Neural cell (in vitro differentiated cells): ENCODE results near the gene PRDM1. TPM values are rescaled to one million over a fixed set of nuclear protein-coding genes. Genes with fewer than 3 reads are reported as not detected.

Experiments
- H2AFZ ChIP-seq: fragments of 200-600, 300-800 bp; sonication (generic), shearing (Covaris generic); 2 replicates; pipeline ENCODE4 v1.6.0; 2014; ENCODE audit warnings: low read depth, mild to moderate bottlenecking, antibody characterized with exemption, low read length, moderate library complexity
- H3F3A ChIP-seq: fragments of 200-600 bp; shearing (Covaris generic); 2 replicates; pipeline ENCODE4 v1.6.1; 2016; ENCODE audit warnings: mild to moderate bottlenecking, moderate library complexity, mixed read lengths, antibody characterized with exemption, low read length; ENCODE audit not compliant: insufficient read depth, poor library complexity, severe bottlenecking
- H3K27ac ChIP-seq: fragments of 200-600, 300-800 bp; sonication (generic), shearing (Covaris generic); 2 replicates; pipeline ENCODE4 v1.5.1; 2014; ENCODE audit warnings: mild to moderate bottlenecking, low read length, moderate library complexity
- H3K27me3 ChIP-seq: fragments of 300-800, 200-600 bp; sonication (generic), shearing (Covaris generic); 2 replicates; pipeline ENCODE4 v1.6.0; 2014; ENCODE audit warnings: mild to moderate bottlenecking, low read depth, low read length, moderate library complexity; ENCODE audit not compliant: insufficient read depth
- H3K36me3 ChIP-seq: fragments of 300-800, 200-600 bp; sonication (generic), shearing (Covaris generic); 2 replicates; pipeline ENCODE4 v1.5.1; 2014; ENCODE audit warnings: mild to moderate bottlenecking, antibody characterized with exemption, low read length, moderate library complexity; ENCODE audit not compliant: insufficient read depth
- H3K4me2 ChIP-seq: fragments of 300-800, 200-600 bp; sonication (generic), shearing (Covaris generic); 2 replicates; pipeline ENCODE4 v1.6.0; 2014; ENCODE audit warnings: mild to moderate bottlenecking, low read length
- H3K4me3 ChIP-seq: fragments of 300-800, 200-600 bp; sonication (generic), shearing (Covaris generic); 2 replicates; pipeline ENCODE4 v1.5.1; 2014; ENCODE audit warnings: mild to moderate bottlenecking, low read length, moderate library complexity
- H3K79me2 ChIP-seq: fragments of 200-600 bp; shearing (Covaris generic); replicated peaks from 2 replicates; pipeline ENCODE4 v1.6.0; 2014; ENCODE audit warnings: mild to moderate bottlenecking, low read length, moderate library complexity; ENCODE audit not compliant: insufficient read depth
- H3K9ac ChIP-seq: fragments of 300-800, 200-600 bp; sonication (generic), shearing (Covaris generic); 2 replicates; pipeline ENCODE4 v1.6.1; 2016; ENCODE audit warnings: mild to moderate bottlenecking, low read length, mixed read lengths
- H3K9me2 ChIP-seq: fragments of 200-600 bp; shearing (Covaris generic); 2 replicates; pipeline ENCODE4 v1.6.1; 2016; ENCODE audit warnings: mild to moderate bottlenecking, low read length, mixed read lengths; ENCODE audit not compliant: insufficient read depth
- H3K9me3 ChIP-seq: fragments of 200-600, 300-800 bp; sonication (generic), shearing (Covaris generic); 2 replicates; pipeline ENCODE4 v1.6.1; 2016; ENCODE audit warnings: mild to moderate bottlenecking, mixed run types, low read length, moderate library complexity, mixed read lengths
- H4K20me1 ChIP-seq: fragments of 200-600 bp; shearing (Covaris generic); 2 replicates; pipeline ENCODE4 v1.6.1; 2016; ENCODE audit warnings: mild to moderate bottlenecking, mixed run types; ENCODE audit not compliant: insufficient read depth
- EP300 ChIP-seq: fragments of 450-650 bp; conservative IDR thresholded peaks from 2 replicates; pipeline ENCODE4 v1.6.1; 2014; ENCODE audit warnings: antibody characterized with exemption, mild to moderate bottlenecking, moderate library complexity; ENCODE audit not compliant: poor library complexity, severe bottlenecking
- MXI1 ChIP-seq: fragments of 450-650 bp; conservative IDR thresholded peaks from 2 replicates; pipeline ENCODE4 v1.6.1; 2014; ENCODE audit warnings: antibody characterized with exemption, mild to moderate bottlenecking; ENCODE audit not compliant: poor library complexity, severe bottlenecking
- polyA plus RNA-seq: library from polyadenylated mRNA; depleted of rRNA; stranded (reverse); fragments of >200 nt; gene quantifications from 2 replicates; pipeline ENCODE4 v1.2.3, GENCODE V29; 2014

PRDM1 gene
- polyA plus RNA-seq, 1 donor from 2014 or later = 0.09 TPM

- H3K9me2 ChIP-seq = no peaks in the 10 kb centered on the region
- no peaks in the 10 kb centered on the region for H4K20me1 ChIP-seq
- no peak overlapping the region for H2AFZ ChIP-seq
- TF ChIP-seq EP300 (no peak), MXI1 (no peak)
- no peaks in the 10 kb centered on the region for H3K79me2 ChIP-seq
- no peak overlapping the region for H3K27ac ChIP-seq
- H3K27me3 ChIP-seq = no peaks in the 10 kb centered on the region
- no peak overlapping the region for H3K4me2 ChIP-seq
- no peak overlapping the region for H3K4me3 ChIP-seq
- H3F3A ChIP-seq = no peaks in the 10 kb centered on the region
- H3K9ac ChIP-seq = no peak overlapping the region
- H3K9me3 ChIP-seq = no peaks in the 10 kb centered on the region
- no peaks in the 10 kb centered on the region for H3K36me3 ChIP-seq
These were observed 72.7 kb downstream of the PRDM1 start for GRCh38 chr6:106158816-106159215.

Other genes with a start within 250 kb of the PRDM1 start
- gene ATG5, start 239.4 kb downstream of the PRDM1 start, polyA plus RNA-seq = 44.9 and 45.5 TPM in 2 replicates